HG03432 (cell line): ENCODE results near the gene SLC9A2.
A peak's percentile ranks its signal among the peaks of the same experiment; 100 is the strongest.

Experiments used
- ATAC-seq: cut with Tn5 transposase; IDR thresholded peaks from one replicate; pipeline ENCODE4 v1.9.1; 2021; ENCODE audit warnings: mild to moderate bottlenecking, moderate library complexity; ENCODE audit not compliant: unreplicated experiment

Gene SLC9A2

DNA sequence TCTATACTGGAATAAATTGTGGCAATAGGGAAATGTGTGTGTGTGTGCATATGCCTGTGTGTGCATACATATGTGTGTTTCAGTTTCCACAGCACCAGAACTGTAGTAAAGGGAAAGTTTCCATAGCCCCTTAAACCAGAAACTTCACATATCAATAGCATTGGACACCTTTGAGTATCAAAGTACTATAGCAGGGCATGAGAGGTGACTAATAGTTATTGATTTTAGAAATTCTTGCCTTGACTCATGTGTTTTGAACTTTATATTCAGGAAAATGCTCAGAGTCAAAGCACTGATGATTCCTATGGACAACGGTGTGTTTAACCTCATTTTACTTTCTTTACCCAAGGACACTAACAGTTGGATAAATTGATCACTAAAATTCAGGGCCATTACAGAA is 50.0 kb downstream of the SLC9A2 start:
- no peak for ATAC-seq

DNA sequence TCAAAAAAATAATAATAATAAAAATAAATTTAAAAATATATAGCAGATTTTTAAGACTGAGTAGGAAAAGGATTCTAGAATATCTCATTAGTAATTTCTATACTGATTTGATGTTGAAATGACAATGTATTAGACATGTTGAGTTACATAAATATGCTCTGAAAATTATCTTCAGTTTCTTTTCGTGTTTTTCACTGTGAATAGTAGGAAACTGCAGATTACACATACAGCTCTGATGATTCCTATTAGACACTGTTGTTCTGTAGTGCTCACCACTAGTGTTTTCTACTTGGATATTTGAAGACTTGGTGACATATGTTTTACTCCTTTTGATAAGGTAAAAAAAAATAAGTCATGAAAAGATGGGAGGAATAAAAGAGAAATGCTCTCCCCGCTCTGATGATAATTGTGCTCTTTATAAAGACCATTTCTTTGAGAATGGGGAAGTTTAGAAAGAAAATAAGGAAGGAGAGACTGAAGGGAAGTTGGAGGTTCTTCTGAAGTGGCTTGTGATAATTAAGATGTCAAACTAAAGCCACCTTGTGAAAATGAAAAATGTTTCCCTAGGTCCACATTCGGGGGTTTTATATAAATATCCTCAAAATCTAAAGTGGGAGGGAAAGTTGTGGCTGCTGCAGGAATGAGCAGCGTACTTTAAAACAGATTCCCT is 52.9 kb downstream of the SLC9A2 start:
- no peak for ATAC-seq

DNA sequence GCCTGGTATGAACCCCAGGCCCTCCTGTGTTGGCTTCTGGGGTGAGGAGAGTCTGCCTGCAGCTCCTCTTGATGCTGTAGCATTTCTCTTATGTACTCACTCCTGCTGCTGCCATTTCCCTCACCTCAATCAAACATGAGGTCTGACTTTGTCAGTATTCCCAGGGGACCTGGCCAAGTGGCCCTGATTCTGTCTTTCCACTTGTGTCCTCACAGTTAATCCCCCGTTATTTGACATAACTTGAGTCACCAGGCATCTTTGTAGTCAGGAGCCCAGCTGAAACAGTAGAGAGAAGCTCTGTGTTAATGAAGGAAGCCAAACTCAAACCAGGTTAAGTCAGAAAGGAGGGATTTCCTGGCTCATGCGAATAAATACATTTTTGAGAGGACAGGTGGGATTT is 55.0 kb downstream of the SLC9A2 start:
- no peak for ATAC-seq

DNA sequence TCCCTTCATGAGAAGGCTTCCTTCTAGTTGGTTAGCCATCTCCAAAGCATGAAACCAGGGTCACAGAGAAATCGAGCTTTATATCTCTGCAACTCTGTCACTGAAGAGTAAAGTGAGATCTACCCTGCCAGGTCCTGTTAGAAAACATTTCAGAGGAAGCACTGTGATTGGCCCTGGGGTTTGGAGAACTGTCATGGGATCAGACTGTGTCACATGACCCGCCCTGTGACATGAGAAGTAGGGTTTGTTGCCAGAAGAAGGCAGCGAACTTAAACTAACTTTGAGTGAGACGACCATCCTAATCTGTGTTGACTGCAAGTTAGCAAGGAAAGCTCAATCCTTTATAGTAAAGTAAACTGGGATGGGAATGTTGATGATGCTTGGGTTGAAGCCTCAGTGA is 55.5 kb downstream of the SLC9A2 start:
- ATAC-seq, result no peak

DNA sequence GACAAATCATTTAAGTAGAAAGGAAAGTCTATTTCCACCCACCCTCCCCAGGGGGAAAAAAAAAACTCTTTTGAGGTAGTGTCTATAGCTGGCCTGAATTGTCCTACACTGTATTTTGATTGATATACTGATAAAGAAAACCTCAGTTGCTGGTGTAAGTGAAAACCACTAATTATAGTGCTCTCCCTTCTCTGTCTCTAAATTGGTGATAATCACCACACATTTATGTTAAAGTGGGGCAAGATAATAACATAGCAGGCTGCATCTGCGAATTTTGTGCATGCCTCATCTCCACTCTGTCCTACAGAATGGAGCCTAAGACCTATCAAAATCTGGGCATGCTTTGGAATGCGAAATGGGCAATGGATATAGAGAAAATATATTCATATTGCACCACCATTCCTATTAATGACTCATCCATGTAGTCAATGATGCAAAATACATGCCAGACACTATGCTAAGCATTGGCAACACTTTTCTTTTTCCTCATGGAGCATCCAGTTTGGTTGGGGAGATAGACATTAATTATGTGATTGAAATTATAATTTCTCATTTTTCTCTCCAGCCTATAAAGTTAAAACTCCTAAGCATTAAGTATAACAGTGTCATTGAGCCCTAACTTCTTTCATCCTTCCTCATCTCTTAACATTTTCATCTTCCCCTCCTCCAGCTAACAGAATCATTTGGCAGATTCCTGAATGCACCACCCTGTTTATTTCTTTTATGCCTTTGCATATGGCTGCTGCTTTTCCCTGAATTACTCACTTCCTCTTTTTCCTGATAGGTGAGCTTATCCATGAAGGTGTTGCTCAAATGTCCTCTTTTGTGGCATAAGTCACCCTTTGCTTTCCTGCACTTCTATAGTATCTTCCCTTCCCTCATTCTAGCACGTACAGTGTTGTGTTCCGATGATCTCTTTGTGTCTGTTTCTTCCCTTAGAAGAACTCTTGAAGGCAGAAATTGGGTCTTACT is 58.2 kb downstream of the SLC9A2 start:
- no peak for ATAC-seq

DNA sequence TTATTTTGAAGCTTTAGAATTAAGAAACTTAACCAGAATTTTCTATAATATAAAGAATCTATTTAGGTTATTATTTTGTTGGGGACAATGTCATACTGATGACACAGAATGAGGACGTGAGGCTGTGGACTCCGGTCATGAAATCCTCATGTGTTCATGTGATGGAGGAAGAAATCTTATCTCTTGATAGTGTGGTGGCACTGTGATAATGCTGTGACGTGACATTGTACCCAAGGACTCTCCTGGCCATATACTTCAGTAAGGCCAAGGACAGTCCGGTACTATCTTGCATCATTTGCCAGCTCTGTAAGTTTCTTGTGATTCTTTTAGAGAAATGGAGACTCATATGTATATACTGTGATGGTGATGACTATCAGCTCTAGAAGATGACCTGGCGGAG is 59.1 kb downstream of the SLC9A2 start:
- no peak for ATAC-seq

DNA sequence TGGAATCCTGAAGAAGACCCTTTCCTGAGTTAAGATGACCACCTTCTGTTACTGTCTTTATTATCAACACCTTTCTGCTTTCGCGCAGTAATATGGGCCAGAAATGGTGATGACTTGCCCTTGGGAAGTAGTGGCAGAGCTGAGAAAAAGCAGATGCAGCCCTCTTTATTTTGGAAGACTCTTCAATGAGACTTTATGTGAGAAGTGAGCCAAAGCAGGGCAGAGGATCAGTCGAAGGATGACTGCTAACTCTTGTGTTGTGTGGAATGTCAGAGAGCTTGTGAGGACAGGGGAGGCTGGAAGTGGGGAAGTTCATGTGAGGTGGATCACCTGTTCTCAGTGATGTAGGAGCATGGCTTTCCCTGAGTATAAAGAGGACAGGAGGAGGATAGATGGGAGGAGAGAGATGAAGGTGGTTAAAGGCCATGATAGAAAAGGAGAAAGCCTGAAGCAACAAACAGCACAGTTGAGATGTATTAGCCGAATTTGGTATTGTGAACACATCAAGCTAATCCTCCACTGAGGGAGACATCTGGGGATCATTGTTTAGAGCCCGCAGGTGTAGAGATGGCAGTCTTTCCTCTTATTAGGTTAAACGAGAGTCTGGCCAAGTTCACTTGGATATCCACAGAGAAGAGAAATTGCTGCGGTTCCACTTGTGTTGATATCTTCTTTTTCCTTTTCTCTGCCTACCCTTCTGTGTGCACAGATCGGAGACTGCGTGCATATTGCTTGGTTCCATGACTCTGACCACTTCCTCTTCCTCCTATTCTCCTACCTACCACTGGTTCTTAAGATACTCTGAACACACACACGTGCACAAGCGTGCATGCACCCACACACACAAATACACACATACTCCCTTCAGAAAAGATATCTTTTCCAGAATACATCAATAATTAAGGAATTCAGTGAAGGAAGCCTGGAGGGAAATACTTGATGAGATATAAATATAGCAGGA is 67.4 kb downstream of the SLC9A2 start:
- peak; percentile 88 for ATAC-seq

DNA sequence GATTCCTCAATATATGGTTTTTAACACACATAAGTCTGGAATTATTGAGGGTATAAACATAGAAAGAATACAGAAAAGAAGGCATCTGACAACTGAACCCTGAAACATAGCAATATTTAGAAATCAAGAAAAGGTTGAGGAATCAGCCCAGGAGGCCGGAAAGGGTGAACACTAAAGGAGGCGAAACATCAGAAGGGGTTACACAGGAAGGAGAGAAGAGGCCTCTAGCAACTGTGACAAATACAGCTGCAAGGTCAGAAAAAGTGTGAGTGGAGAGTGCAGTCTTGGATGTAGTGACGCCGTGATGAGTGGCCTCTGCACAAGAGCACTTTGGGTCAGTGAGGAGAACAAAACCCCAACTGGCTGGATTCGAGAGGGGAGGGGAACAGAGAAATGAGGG is 70.7 kb downstream of the SLC9A2 start:
- ATAC-seq, result no peak

DNA sequence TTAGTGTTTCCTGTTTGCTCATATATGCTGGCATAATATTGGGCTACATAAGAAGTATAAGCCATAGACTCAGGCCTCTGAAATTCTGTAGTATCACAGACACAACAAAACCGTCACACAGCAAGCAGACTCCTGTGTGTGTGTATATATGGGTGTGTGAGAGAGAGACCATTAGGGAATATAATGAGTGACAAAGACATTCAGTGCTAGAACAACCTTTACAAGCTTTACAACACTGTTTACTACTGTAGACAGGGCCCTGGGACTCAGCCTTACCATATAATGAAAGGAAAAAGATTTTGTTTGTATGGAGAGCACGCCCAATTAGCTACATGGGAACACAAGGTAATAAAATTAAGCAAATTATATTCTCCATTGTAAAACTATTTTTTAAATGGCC is 77.1 kb downstream of the SLC9A2 start:
- ATAC-seq, result no peak

DNA sequence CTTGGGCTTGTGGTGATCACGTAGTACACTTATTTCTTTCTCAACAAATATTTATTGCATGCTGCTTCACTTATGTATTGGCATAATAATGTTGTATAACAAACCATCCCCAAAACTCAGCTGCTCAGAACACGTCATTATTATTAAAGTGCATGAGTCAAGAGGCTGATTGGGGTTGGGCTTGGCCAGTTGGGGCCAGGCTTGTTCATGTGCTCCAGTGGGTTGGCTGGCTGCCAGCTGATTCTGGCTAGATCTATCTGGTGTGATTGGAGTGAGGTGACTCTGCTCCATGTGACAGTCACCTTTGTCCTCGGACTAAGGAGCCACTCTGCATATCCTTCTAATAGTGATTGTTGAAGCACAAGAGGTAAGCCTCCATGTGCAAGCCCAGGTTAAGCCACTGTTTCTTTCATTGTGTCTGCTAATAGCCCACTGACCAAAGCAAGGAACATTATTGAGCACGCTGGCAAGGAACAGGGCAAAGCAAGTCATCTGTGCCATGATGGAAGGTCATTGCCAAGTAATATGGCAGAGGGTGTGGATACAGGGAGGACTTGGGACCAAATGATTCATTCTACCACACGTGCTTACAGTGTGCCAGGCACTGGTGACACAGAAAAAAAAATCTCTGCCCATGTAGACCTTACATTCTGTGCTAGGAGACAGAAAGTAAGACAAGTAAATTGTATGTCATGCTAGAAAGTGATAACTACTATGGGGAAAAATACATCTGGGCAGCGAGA is 79.2 kb downstream of the SLC9A2 start:
- no peak for ATAC-seq

DNA sequence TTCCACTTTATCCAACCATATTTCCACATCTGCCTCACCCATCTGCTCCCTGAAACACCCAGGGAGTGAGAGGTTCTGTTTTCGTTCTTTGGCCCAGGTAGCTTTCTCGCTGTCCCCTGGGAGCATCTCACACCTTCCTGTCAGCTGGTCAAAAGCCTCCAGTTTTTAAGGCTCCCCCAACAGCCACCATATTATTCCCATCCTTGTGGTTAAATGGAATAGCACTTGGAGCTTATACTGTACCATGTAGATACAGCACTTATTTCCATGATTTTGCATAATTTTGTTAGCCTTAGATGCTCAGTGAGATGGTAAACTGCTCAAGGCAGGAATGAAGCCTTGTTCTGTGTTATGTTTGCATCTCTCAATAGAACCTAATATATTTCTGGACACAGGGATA is 84.0 kb downstream of the SLC9A2 start:
- no peak for ATAC-seq

DNA sequence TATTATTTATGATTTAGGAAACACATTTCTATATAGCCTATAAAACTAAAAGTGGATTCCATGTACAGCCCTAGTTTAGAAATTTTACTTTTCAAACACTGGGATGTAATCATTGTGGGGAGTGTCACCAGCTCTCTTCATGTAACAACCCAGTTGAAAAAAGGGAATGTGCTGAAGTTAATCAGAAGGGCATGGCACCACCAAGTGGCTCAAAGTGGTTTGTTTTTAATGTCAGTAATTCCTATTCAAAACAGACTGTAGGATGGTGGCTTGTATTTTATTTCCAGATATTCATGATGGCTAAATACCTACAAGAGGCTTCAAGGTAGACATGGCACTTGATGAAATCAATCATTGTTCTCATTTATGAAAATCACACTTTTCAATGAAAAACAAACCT is 84.4 kb downstream of the SLC9A2 start:
- peak; percentile 43 for ATAC-seq

DNA sequence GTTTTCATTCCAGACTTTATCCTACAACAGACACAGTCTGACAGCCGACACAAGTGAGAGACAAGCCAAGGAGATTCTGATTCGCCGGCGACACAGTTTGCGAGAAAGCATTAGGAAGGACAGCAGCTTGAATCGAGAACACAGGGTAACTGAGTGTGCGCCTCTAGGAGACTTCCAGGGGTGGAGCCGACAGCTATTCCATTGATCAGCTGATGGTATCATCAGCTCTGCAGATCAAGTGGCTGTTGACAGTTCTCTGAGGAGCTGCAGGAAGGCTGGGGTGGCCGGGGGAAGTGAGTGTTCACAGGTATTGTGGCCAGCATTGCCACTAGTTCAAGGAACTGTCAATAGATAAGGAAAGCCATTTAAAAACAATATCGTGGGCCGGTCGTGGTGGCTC is 85.2 kb downstream of the SLC9A2 start:
- ATAC-seq, result no peak

DNA sequence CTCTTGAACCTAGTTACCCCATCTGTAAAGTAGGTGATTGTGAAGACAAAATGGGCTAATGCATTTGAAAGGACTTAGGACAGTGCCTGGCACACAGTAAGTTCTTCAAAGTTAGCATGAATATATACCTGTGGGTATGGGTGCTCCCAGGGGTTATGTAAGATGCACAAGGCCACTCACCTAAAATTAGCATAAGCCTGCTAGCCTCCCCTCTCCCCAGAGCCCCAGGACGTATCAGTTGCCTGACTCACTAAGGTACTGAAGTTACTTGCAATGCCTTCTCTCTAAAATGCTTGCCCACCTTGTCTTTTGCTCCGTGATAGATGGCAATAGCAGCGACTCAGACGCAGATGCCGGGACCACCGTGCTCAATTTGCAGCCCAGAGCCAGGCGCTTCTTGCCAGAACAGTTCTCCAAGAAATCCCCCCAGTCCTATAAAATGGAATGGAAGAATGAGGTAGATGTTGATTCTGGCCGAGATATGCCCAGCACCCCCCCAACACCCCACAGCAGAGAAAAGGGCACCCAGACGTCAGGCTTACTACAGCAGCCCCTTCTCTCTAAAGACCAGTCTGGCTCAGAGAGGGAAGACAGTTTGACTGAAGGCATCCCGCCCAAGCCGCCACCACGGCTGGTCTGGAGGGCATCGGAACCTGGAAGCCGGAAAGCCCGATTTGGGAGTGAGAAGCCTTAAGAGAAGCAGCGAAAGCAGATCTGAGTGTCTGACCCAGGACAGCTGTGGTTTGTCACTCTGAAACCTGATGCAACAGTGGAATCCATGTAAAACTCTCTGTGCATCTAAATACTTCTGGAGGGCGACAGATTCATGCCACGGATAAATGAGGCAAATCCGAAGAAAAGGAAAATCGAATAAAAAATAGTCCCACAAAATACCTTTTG is 88.7 kb downstream of the SLC9A2 start:
- no peak for ATAC-seq

DNA sequence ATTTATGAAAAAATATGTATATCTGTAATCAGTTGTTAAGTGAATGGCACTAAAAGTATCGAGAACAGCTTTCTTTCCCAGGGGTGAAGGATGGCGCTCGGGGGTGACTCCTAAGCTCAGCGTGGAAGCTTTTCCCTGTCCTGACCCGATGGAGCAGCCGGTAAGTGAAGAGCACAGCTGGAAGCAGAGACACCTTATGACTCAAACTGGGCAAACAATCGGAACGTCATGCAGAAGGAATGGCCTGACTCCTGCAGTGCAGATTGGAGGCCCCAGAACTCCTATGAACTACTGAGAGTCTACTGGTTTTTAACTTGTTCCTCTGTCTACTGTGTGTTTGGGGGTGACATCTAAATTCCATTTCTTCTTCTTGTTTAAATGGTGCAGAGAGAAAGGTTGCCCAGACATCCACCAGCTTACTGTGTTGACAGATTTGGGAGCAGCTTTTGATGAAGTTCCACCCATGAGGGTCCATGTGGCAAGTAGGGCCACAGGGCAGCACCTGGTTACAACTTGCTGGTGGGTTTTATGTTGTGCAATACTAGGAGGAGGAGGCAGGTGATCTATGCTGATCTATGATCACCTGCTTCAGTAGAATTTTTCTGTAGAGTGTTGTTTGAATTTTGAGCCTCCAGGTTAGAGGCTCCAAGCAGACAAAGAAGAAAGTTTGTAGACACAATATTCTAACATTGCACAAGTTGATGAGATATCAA is 89.7 kb downstream of the SLC9A2 start:
- ATAC-seq, result no peak

DNA sequence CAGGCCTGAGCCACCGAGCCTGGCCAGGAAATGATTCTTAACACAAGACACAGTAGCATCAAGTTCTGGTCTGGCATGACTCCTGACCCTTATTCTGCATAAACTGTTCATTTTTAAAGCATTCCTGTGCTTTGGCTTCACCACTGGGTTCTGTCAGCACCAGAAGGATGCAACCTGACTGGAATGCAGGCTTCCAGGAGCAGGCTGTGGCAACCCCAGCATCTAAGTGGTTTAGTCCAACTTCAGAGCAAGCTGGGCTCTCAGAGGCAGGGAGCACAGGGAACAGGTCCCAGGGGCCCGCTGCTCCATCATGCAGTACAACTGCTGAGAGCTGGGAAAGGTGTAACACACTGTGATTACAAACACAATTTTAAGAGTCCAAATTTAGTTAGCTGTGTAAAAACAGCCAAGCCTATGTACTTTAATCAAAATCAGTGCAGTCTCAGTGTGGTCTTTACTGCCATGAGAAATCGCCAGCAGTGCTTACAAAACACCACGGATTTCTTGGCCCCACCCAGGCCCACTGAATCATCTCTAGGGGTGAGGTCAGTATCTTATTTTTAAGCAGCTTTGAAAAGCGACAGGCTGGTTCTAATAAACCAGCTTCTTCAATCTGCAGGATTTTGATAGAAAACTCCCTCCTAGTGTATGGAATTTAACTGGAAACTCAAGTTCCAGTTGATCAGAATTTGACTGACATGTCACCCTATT is 98.1 kb downstream of the SLC9A2 start:
- no peak for ATAC-seq

DNA sequence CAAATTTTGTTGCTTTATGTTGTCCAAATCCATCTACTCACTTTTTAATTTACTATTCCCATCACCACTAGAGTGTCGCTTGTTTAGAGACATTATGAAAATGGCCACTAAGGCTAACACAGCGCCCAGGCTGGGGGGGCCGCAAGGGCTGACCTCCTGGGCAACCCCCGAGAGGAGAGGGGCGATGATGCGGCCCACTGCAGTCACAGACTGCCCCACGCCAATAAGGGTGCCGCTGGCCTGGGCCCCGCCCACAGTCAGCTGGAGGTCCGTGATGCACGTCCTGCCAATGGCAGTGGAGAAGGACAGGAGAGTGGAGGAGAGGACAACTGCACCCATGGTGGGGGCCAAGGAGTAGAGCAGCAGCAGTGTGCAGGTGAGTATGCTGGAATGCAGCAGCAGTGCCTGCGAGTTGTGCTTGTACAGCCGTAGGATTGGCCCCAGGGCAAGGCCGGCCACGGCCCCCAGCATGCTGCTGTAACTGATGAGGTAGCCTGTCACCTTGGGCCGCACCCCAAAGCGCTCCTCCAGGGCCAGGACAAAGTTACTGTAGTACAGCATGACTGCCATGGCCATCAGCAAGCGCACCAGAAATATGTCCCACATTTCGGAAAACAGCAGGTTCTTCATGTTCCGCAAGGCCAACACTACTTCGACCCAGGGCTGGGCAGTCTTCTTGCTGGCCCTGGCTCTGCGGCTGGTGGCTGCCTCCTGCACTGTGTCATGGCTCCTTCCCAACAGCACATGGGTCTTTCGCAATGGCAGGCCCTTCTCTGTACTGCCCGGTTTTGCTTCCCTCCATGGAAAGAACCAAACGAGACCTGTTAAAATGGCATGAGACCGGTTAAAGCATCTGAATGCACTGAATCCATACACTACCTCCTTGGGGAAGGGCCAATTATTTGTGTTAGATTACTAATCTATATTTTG is 99.3 kb downstream of the SLC9A2 start:
- no peak for ATAC-seq
